NCI-H187 (cell line): ENCODE results near the gene CCN6.
"Not testable (repeated sequence)": the region's sequence is repeated elsewhere in the genome, so short reads cannot be mapped to it uniquely, and the experiment has no call there.

ENCODE experiments used
- DNase-seq, 2 experiments: peaks; one replicate each; lab custom pipeline; 2025; lab: John Stamatoyannopoulos, UW

CCN6 gene

GRCh38 chr6:112051251-112051740 is 2.6 kb upstream of the CCN6 start:
- not testable (repeated sequence) for DNase-seq

- no peak for DNase-seq
Measured at GRCh38 chr6:112054555-112055190, 769 bp downstream of the CCN6 start.

GRCh38 chr6:112058243-112059032 is 4.5 kb downstream of the CCN6 start:
- no peak for DNase-seq

- no peak for DNase-seq
Measured at GRCh38 chr6:112061605-112062004, 7.7 kb downstream of the CCN6 start.

GRCh38 chr6:112062966-112063365 is 9.1 kb downstream of the CCN6 start:
- no peak for DNase-seq

GRCh38 chr6:112065426-112065986 is 11.6 kb downstream of the CCN6 start:
- no peak for DNase-seq

GRCh38 chr6:112066606-112067005 is 12.7 kb downstream of the CCN6 start:
- no peak for DNase-seq

GRCh38 chr6:112081569-112081968 is 27.7 kb downstream of the CCN6 start:
- DNase-seq = no peak

- no peak for DNase-seq
Measured at GRCh38 chr6:112085286-112086065, 31.6 kb downstream of the CCN6 start.

- peak in 1 of 2 experiments; percentile 40 for DNase-seq
Measured at GRCh38 chr6:112086744-112087135, 32.8 kb downstream of the CCN6 start.

GRCh38 chr6:112087136-112087911 is 33.4 kb downstream of the CCN6 start, which contains the start of the genes FAM229B and TUBE1:
TSS of gene FAM229B (plus strand) at chr6:112087591. CDS start at chr6:112099284, 11,693 bp downstream.
TSS of gene TUBE1 (minus strand) at chr6:112087482. CDS start at chr6:112087434, 48 bp downstream.
- DNase-seq = peak; percentile 66 to 80

GRCh38 chr6:112087916-112088315 is 34.0 kb downstream of the CCN6 start:
- DNase-seq = no peak

- DNase-seq = no peak
Measured at GRCh38 chr6:112096901-112097300, 43.0 kb downstream of the CCN6 start.

GRCh38 chr6:112100561-112100960 is 46.7 kb downstream of the CCN6 start:
- no peak for DNase-seq

GRCh38 chr6:112106026-112106425 is 52.1 kb downstream of the CCN6 start:
- DNase-seq = not testable (repeated sequence)

GRCh38 chr6:112106562-112106961 is 52.7 kb downstream of the CCN6 start:
- no peak for DNase-seq

- DNase-seq = no peak
Measured at GRCh38 chr6:112109262-112109661, 55.4 kb downstream of the CCN6 start.

- DNase-seq = no peak
Measured at GRCh38 chr6:112113431-112113830, 59.5 kb downstream of the CCN6 start.

- DNase-seq = no peak
Measured at GRCh38 chr6:112113918-112114317, 60.0 kb downstream of the CCN6 start.

GRCh38 chr6:112114577-112115223 is 60.8 kb downstream of the CCN6 start:
- no peak for DNase-seq

- DNase-seq = no peak
Measured at GRCh38 chr6:112116221-112116620, 62.3 kb downstream of the CCN6 start.
